Epithelial cell of esophagus (primary cell): ENCODE data around the gene IL1RAPL1.

Experiments
- DNase-seq: peaks from one replicate; pipeline ENCODE4 v3.0.0; 2010; ENCODE audit warnings: low read depth
- H3K4me3 ChIP-seq: 2 replicates; pipeline ENCODE4 v1.5.1; 2011; ENCODE audit warnings: mild to moderate bottlenecking, low read length, control low read depth
- CTCF ChIP-seq: IDR thresholded peaks from 2 replicates; pipeline ENCODE4 v1.5.1; 2011; ENCODE audit warnings: low read depth, mild to moderate bottlenecking, low read length, control low read depth, inconsistent platforms; ENCODE audit not compliant: insufficient read depth; ENCODE audit errors: missing control alignments

Gene IL1RAPL1

DNA sequence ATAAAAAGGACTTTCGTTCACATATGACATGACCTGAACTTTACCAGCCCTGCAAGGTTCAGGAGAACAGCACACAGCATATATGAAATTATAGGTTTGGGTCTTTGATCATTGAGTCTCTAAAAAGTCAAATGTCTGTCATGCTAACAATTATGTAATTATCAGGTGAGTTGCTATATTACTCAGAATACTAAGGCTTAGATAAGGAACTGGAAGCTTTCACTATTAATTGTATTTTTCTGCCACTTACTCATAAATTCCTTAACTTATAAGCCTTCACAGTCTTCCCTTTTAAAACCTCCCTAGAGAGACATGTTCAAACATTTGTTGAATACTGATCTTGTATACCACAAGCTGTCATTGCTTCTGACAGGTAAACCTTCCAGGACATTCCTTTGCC, 1335.4 kb downstream of the IL1RAPL1 start:
- no peak for DNase-seq
- no peak overlapping the region for H3K4me3 ChIP-seq
- no peak for TF ChIP-seq CTCF

GRCh38 chrX:29926056-29926455, 1338.8 kb downstream of the IL1RAPL1 start:
- no peak for DNase-seq
- H3K4me3 ChIP-seq = no peak overlapping the region
- no peak for TF ChIP-seq CTCF

- H3K4me3 ChIP-seq = no peak overlapping the region
- no peak for DNase-seq
- TF ChIP-seq CTCF = no peak
These were observed 1339.4 kb downstream of the IL1RAPL1 start for GRCh38 chrX:29926659-29927058.

DNA sequence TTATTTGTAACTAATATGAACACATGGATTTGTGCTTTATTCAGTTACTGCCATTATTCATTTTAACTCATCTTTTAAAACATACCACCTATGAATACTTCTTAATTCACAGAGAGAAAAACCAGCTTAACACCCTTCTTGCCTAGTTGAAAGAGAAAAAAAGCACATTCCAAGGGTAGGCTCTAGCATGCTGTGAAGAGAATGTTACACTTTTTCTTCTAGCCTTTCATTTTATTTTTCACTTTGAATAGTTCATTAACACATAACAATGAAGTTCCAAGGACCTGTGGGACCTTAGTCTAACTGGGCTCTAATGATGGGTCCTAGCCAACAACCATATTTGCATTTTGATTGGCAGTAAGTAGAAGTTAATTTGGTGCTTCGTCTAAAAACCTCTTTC, 1348.2 kb downstream of the IL1RAPL1 start:
- DNase-seq = no peak
- no peak overlapping the region for H3K4me3 ChIP-seq
- no peak for TF ChIP-seq CTCF

- H3K4me3 ChIP-seq = no peak overlapping the region
- no peak for TF ChIP-seq CTCF
- DNase-seq = no peak
These were observed 1353.5 kb downstream of the IL1RAPL1 start for GRCh38 chrX:29940750-29941149.

- no peak for DNase-seq
- no peak overlapping the region for H3K4me3 ChIP-seq
- no peak for TF ChIP-seq CTCF
These were observed 1354.0 kb downstream of the IL1RAPL1 start for GRCh38 chrX:29941287-29941686.

DNA sequence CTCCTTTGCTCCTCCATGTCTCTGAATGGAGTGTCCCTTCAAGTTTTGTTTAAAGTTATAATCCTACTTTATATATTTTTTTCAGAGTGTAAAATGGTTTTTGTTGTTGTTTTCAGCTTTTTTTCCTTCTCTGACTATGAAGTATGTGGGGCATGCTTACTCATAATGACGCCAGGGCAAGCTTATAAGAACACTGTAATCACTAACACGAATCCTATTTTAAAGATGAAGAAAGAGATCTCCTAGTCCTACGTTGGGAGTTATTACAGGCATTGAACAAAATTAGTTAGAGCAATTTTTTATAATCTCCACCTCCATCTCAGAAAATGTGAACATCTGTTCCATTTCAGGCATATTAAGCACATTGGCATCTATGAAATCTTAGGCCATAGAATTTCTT, 1360.0 kb downstream of the IL1RAPL1 start:
- DNase-seq = no peak
- no peak for TF ChIP-seq CTCF
- no peak overlapping the region for H3K4me3 ChIP-seq
